Liver (tissue), 3 donors: ENCODE data around the gene FMO2.

ENCODE experiments used
- CTCF ChIP-seq: fragments of 150-350 bp; IDR thresholded peaks from 2 replicates; pipeline ENCODE4 v1.5.1; 2017; ENCODE audit warnings: improper control_type of control experiment, low read depth, low read length; ENCODE audit not compliant: missing input control
- EGR1 ChIP-seq, 2 donors: IDR thresholded peaks; 2 replicates each; pipeline ENCODE4 v1.6.1; 2016 to 2018; ENCODE audit warnings: antibody characterized with exemption in 2 of 2, low read depth in 2 of 2
- GABPA ChIP-seq, 2 donors: IDR thresholded peaks in 1 of 2; conservative IDR thresholded peaks in 1 of 2; 2 replicates each; pipeline ENCODE4 v1.6.1; 2016; ENCODE audit warnings: antibody characterized with exemption in 2 of 2, mild to moderate bottlenecking in 1 of 2, moderate library complexity in 1 of 2
- HNF4G ChIP-seq: IDR thresholded peaks from 2 replicates; pipeline ENCODE4 v1.6.1; 2016; ENCODE audit warnings: antibody characterized with exemption
- RAD21 ChIP-seq, 2 donors: IDR thresholded peaks; 2 replicates each; pipeline ENCODE4 v1.6.1; 2016; ENCODE audit warnings: antibody characterized with exemption in 2 of 2, mild to moderate bottlenecking in 2 of 2
- REST ChIP-seq: IDR thresholded peaks from 2 replicates; pipeline ENCODE4 v1.6.1; 2016; ENCODE audit warnings: antibody characterized with exemption, mild to moderate bottlenecking
- SP1 ChIP-seq: IDR thresholded peaks from 2 replicates; pipeline ENCODE4 v1.6.1; 2018; ENCODE audit warnings: antibody characterized with exemption, mild to moderate bottlenecking
- donor health status: healthy.
- donor health status: healthy.

GRCh38 chr1:171248841-171249240 lies 63.7 kb downstream of the FMO2 start:
- no peak for TF ChIP-seq EGR1 (IDR thresholded peaks at IDR 0.05; ENCODE audit: low read depth in 2 of 2)
- no peak for TF ChIP-seq CTCF
- TF ChIP-seq REST = no peak
- no peak for TF ChIP-seq GABPA (IDR thresholded peaks at IDR 0.05 in 1 of 2, conservative IDR thresholded peaks at IDR 0.05 in 1 of 2)
- no peak for TF ChIP-seq HNF4G
- no peak for TF ChIP-seq RAD21 (IDR thresholded peaks at IDR 0.05)
- no peak for TF ChIP-seq SP1
